GM12891 (cell line): ENCODE measurements around the gene DZIP1.

Experiments used
- POLR2A ChIP-seq: IDR thresholded peaks from 2 replicates; pipeline ENCODE4 v1.6.1; 2011; ENCODE audit warnings: low read depth, low read length, control low read depth
- POLR2AphosphoS5 ChIP-seq: IDR thresholded peaks from 2 replicates; pipeline ENCODE4 v1.6.1; 2011; ENCODE audit warnings: low read depth, low read length, control low read depth
- SPI1 ChIP-seq: IDR thresholded peaks from 2 replicates; pipeline ENCODE4 v1.6.1; 2011; ENCODE audit warnings: low read depth, low read length, control low read depth

- TF ChIP-seq POLR2A (no peak), SPI1 (no peak), POLR2AphosphoS5 (no peak)
These were observed 114.3 kb downstream of the DZIP1 start for GRCh38 chr13:95530178-95530577.
